GM12872 (cell line): Measurements from ENCODE around the gene TMA7.

ENCODE experiments used
- TF ChIP-seq, protein P1 (sequence below): IDR thresholded peaks from 3 replicates; pipeline ENCODE4 v1.5.1; 2011; ENCODE audit warnings: low read depth, mild to moderate bottlenecking, low read length, moderate library complexity; ENCODE audit not compliant: insufficient read depth

TMA7 gene

DNA sequence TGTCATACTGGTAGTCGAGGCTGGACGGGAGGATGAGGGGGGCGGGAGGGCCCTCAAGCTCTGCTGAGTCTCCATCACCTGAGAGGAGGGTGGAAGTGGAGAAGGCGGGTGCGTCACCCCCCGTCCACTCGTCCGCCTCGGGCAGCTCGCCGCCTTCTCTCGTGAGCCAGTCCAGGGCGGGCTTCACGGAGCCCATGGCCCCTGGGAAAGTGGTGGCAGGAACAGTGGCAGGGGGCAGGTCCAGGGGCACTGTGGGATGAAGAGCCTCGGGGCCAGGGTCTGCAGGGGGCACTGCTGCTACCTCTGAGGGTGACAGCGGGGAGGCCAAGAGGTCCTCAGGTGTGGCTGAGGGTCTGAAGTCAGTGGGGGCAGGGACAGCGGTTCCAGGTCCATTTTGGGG, 20.5 kb upstream of the TMA7 start:
- TF ChIP-seq, protein P1, sequence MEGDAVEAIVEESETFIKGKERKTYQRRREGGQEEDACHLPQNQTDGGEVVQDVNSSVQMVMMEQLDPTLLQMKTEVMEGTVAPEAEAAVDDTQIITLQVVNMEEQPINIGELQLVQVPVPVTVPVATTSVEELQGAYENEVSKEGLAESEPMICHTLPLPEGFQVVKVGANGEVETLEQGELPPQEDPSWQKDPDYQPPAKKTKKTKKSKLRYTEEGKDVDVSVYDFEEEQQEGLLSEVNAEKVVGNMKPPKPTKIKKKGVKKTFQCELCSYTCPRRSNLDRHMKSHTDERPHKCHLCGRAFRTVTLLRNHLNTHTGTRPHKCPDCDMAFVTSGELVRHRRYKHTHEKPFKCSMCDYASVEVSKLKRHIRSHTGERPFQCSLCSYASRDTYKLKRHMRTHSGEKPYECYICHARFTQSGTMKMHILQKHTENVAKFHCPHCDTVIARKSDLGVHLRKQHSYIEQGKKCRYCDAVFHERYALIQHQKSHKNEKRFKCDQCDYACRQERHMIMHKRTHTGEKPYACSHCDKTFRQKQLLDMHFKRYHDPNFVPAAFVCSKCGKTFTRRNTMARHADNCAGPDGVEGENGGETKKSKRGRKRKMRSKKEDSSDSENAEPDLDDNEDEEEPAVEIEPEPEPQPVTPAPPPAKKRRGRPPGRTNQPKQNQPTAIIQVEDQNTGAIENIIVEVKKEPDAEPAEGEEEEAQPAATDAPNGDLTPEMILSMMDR = no peak

DNA sequence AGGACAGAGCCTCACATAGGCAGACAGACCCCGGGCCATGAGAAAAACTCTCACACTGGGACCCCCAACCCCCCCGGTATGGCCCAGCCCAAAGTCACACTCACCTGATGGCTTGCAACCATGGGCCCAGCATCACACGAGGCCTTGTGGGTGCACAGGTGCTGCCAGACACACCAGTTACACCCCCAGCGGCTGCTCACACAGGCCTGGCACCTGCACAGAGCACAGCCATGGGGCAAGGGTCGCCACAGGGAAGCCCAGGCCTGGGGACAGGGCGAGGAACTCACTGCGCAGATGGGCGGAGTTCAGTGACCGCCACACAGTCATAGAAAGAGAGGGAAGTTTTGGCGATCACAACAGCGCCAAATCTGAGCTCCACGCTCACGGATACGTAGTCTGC, 19.5 kb upstream of the TMA7 start:
- TF ChIP-seq, protein P1 = no peak

DNA sequence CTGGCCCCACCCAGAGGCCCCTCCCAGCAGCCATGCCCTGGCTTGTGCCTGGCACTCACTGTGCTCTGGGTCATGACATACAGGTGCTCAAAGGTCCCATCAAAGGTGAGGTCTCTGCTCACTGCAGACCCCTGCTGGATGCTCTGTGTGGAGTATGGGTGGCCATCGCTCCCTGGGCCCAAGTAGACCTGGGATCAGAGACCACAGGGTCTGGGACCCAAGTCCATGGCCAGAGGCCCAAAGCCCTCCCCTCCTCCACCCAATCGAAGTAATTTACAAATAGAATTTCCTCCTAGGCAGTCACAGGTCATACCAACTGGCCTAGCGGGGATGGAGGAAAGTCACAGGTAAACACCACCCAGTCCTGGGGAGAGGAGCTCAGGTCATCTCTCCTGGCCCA, 17.8 kb upstream of the TMA7 start:
- TF ChIP-seq, protein P1 = peak; percentile 28; the same call in 2 of the 3 replicates

DNA sequence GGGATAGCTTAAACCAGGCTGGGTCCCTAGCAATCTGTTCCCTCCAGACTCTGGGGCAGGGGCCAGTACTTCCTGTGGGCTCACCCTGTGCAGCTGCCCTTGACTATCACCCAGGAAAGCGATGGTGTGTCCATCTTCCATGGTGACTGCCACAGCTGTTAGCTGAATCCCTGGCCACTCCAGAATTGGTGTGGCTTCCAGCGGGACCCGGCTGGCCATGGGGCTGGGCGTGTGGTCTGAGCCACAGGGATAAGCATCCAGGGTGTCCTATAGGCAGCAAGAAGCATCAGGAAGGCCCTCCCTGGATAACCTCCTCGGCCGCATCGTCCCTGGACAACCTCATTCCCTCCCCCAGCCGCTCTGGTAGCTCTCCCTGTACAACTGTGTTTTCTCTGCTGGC, 17.4 kb upstream of the TMA7 start:
- TF ChIP-seq, protein P1 = no peak

DNA sequence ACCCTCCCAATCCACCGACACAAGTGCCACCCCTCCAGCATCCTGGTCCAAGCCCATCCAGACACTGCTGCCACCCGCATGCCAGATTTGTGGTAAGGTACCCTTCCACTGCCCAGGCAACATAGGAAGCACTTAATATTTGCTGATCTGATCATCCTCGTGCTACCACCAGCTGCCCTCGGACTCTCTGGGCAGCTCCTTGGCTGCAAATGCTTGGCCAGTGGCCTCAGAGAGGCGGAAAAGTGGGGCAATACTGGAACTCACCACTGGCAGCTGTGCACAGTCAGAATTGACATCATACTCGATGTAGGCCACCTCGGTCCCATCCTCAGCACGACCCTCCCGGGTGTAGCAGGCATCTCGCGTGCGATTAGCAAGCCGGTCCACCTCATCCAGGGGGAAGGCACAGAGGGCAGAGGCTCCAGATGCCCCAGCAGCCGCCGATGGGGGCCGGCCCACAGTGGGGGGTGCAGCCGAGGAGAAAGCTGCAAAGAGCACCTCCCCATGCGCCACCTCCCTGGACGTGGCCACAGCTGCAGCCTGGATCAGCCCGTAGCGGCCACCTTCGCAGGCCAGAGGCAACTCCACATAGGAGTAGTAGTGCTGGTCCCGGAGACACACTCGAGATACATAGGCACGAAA, 16.7 kb upstream of the TMA7 start:
- TF ChIP-seq, protein P1 = no peak

DNA sequence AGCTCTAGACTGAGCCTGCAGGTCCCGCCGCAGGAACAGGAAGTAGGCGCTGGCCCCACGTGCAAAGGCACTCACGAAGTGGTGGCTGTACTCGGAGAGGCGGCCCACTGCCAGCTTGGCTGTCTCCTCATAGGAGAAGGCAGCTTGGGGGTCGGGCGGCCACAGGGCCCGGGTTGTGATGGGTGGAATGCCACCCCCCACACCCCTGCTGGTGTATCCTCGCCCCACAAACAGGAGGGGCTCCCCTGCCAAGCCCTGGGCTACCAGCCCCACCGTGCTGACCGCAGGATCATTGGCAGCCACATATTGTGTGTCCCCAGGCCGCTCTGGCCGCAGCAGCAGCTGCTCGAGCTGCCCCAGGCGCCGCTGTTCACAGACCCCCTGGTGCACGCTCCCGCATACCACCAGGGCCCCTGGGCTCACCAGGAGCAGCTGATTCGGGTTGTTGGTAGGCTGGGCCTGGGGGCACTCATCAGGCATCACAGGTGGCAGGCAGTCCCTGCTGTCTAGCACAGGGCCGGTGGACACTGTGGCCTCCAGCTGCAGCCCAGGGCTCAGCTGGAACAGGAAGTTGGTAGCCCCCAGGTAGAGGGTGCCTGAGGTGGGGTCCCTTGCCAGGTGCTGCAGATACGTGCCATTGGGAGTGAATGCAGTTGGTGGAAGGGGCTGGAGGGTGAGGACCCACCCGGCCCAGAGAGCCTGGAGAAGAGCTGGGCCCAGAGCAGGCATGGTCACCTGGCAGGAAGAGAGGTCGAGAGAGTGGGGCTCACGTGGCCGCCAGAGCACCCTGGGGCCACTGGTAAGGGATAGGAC, 16.0 kb upstream of the TMA7 start:
- TF ChIP-seq, protein P1 = no peak

DNA sequence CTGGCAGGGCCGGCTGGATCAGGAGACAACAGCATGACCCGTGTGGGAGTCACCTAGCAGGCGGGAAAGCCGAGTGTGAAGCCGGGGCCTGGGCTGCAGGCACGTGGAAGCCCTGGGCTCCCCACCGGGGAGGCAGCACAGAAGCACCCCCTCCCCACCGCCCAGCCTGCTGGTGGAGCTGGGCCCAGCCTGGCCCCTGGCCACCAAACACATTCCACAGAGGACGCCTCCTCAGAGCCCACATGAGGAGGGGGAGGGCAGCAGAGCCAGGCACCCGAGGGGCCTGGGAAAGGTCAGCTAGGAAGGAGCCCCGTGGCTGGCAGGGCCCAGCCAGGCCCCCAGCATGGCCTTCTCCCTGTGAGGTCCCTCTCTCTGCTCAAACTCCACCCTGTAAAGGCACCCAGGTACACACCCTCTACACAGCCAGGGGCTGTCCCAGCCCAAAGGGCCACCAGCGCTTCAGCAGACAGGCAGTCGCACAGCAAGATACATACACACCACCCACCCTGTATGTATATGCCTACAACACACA, 14.7 kb upstream of the TMA7 start:
- TF ChIP-seq, protein P1 = no peak
